ENCODE measurements around the gene PSTPIP1. TPM values are rescaled to one million over a fixed set of nuclear protein-coding genes. Genes with fewer than 3 reads are reported as not detected.

The PSTPIP1 gene
- total and polyA plus RNA-seq, 2 of the 4 experiments (the other 2 are of a cell fraction) = 0.36 to 1.1 TPM

DNA sequence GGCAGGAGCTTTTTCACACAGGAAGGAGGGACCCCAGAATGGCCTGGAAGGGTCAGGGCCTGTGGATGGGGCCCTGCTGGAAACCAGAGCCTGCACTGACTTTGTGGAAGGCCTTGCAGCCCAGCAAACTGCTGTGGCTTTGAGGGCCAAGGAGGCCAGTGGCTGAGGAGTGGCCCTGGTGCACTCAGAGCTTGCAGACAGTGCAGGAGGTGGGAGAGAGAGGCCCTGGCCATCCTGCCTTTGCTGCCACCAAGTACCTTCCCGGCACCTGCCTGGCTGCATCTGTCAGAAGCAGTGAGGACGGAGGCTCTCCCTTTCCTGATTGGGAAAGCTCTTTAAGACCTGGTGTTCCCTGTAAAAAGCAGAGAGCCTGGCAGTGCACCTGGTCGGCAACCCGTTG lies 6.4 kb downstream of the PSTPIP1 start:
- no peak overlapping the region for H3K56ac ChIP-seq (ENCODE audit: extremely low read depth, insufficient read depth, low read length)
- CTCF ChIA-PET = no interaction called here
- no peak overlapping the region for H4K5ac ChIP-seq (ENCODE audit: low read depth, low read length)
- H2AK9ac ChIP-seq (replicated peaks; ENCODE audit: low read depth, low read length, poor library complexity) = no peak overlapping the region
- no peaks in the 10 kb centered on the region for H3K79me1 ChIP-seq (ENCODE audit: low read depth in 1 of 2, low read length in 2 of 2)
- H3K4ac ChIP-seq (ENCODE audit: low read depth, low read length) = no peak overlapping the region
- H2BK5ac ChIP-seq (ENCODE audit: low read depth, low read length, poor library complexity, severe bottlenecking) = no peak overlapping the region
- no TSS peak for BruUV-seq (replicated peaks)
- no peak overlapping the region for H3K4me3 ChIP-seq (ENCODE audit: insufficient read depth, low read depth, low read length)
- H3K27ac ChIP-seq (ENCODE audit: insufficient read depth, low read length) = no peak overlapping the region
- no peak overlapping the region for H2BK120ac ChIP-seq (ENCODE audit: low read depth, low read length)
- peaks cover 16% of the 10 kb centered on the region for H3K27me3 ChIP-seq (ENCODE audit: control insufficient read depth, insufficient read depth, low read length)
- in situ Hi-C loops (cut with MboI; ENCODE audit: low sequenced_read_pairs) (no loop called here), dilution Hi-C loops (cut with HindIII; ENCODE audit: low sequenced_read_pairs, unreplicated experiment) (no loop called here), intact Hi-C loops (cut with micrococcal nuclease) (no loop called here)
- TF ChIP-seq FOS (IDR thresholded peaks at IDR 0.05; ENCODE audit: low read depth, low read length) (no peak), POLR2A (IDR thresholded peaks at IDR 0.05; ENCODE audit: low read depth, low read length) (no peak), SMC3 (IDR thresholded peaks at IDR 0.05; ENCODE audit: low read depth, low read length) (no peak), BHLHE40 (IDR thresholded peaks at IDR 0.05; ENCODE audit: low read depth, low read length) (no peak), MAFK (IDR thresholded peaks at IDR 0.05; ENCODE audit: low read depth, low read length) (no peak), MXI1 (IDR thresholded peaks at IDR 0.05; ENCODE audit: borderline replicate concordance, low read depth, low read length) (no peak), CEBPB (IDR thresholded peaks at IDR 0.05; ENCODE audit: low read depth, low read length) (no peak), MAZ (IDR thresholded peaks at IDR 0.05; ENCODE audit: borderline replicate concordance, low read depth, low read length) (no peak), RCOR1 (IDR thresholded peaks at IDR 0.05; ENCODE audit: insufficient replicate concordance, low read length) (no peak), RFX5 (IDR thresholded peaks at IDR 0.05; ENCODE audit: low read depth, low read length) (no peak), RAD21 (IDR thresholded peaks at IDR 0.05; ENCODE audit: low read length) (no peak), CHD1 (IDR thresholded peaks at IDR 0.05; ENCODE audit: low read depth, low read length) (no peak), NFE2L2 (IDR thresholded peaks at IDR 0.05; ENCODE audit: low read depth, low read length) (no peak)
- TF ChIP-seq, protein P1, sequence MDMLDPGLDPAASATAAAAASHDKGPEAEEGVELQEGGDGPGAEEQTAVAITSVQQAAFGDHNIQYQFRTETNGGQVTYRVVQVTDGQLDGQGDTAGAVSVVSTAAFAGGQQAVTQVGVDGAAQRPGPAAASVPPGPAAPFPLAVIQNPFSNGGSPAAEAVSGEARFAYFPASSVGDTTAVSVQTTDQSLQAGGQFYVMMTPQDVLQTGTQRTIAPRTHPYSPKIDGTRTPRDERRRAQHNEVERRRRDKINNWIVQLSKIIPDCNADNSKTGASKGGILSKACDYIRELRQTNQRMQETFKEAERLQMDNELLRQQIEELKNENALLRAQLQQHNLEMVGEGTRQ (IDR thresholded peaks at IDR 0.05; ENCODE audit: low read depth, low read length) = no peak
- TF ChIP-seq, protein P2, sequence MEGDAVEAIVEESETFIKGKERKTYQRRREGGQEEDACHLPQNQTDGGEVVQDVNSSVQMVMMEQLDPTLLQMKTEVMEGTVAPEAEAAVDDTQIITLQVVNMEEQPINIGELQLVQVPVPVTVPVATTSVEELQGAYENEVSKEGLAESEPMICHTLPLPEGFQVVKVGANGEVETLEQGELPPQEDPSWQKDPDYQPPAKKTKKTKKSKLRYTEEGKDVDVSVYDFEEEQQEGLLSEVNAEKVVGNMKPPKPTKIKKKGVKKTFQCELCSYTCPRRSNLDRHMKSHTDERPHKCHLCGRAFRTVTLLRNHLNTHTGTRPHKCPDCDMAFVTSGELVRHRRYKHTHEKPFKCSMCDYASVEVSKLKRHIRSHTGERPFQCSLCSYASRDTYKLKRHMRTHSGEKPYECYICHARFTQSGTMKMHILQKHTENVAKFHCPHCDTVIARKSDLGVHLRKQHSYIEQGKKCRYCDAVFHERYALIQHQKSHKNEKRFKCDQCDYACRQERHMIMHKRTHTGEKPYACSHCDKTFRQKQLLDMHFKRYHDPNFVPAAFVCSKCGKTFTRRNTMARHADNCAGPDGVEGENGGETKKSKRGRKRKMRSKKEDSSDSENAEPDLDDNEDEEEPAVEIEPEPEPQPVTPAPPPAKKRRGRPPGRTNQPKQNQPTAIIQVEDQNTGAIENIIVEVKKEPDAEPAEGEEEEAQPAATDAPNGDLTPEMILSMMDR (conservative IDR thresholded peaks at IDR 0.05; ENCODE audit: low read depth, low read length) = no peak
- TF ChIP-seq, protein P3, sequence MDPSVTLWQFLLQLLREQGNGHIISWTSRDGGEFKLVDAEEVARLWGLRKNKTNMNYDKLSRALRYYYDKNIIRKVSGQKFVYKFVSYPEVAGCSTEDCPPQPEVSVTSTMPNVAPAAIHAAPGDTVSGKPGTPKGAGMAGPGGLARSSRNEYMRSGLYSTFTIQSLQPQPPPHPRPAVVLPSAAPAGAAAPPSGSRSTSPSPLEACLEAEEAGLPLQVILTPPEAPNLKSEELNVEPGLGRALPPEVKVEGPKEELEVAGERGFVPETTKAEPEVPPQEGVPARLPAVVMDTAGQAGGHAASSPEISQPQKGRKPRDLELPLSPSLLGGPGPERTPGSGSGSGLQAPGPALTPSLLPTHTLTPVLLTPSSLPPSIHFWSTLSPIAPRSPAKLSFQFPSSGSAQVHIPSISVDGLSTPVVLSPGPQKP (IDR thresholded peaks at IDR 0.05; ENCODE audit: borderline replicate concordance, low read depth, low read length) = no peak
- H4K20me1 ChIP-seq (ENCODE audit: insufficient read depth, low read length) = no peaks in the 10 kb centered on the region
- no peak overlapping the region for H3K9ac ChIP-seq (ENCODE audit: low read depth, low read length)
- peaks cover 6% of the 10 kb centered on the region for H3K4me1 ChIP-seq (ENCODE audit: control insufficient read depth, insufficient read depth, low read length)
- 100% methylated on average over 3 of the region's 4 CpGs; no CpG with 5 or more reads in 1 of the 2 experiments for WGBS, 2 experiments (ENCODE audit: extremely low coverage in 2 of 2, insufficient read length in 1 of 2)
- H2AK5ac ChIP-seq (ENCODE audit: low read depth, low read length) = no peak overlapping the region
- ATAC-seq (ENCODE audit: low read depth) (no peak), DNase-seq (no peak)
- no peak overlapping the region for H2BK15ac ChIP-seq (ENCODE audit: low read depth, low read length)
- peak overlapping the region; percentile 8 for H2AFZ ChIP-seq (replicated peaks; ENCODE audit: low read length, poor library complexity)
- no peak overlapping the region for H2BK20ac ChIP-seq (ENCODE audit: low read depth, low read length)
- no peak overlapping the region for H3K14ac ChIP-seq (replicated peaks; ENCODE audit: low read depth, low read length)
- H3K9me1 ChIP-seq (ENCODE audit: insufficient read depth, low read length) = peaks cover 3% of the 10 kb centered on the region; the same call in 1 of the 2 replicates
- H3K4me2 ChIP-seq (ENCODE audit: low read depth, low read length) = no peak overlapping the region
- no peaks in the 10 kb centered on the region for H3K9me3 ChIP-seq (ENCODE audit: control insufficient read depth, insufficient read depth, low read length)
- no peak overlapping the region for H3K23ac ChIP-seq (ENCODE audit: low read depth, low read length)
- no peak overlapping the region for H3K18ac ChIP-seq (ENCODE audit: low read depth, low read length)
- H3K36me3 ChIP-seq (ENCODE audit: control insufficient read depth, insufficient read depth, low read length) = no peaks in the 10 kb centered on the region
- no peak overlapping the region for H4K8ac ChIP-seq (ENCODE audit: low read depth in 2 of 2, low read length in 2 of 2)
- H4K91ac ChIP-seq (ENCODE audit: insufficient read depth, low read depth, low read length) = no peak overlapping the region
- POLR2A ChIA-PET (ENCODE audit: unreplicated experiment) = no interaction called here
